Stimulated activated naive B cell treated with anti-CD40 and anti-IgM and Interleukin-4, amounts not matched to agents 10 μg/mL and 1 μg/mL and 100 μg/mL, for 72 hours (primary cell): Measurements from ENCODE around the gene PDE1C.

ENCODE experiments used
- ATAC-seq, 2 donors: fragments of 150-1000 bp; cut with Tn5 transposase; replicated peaks; 2 replicates each; pipeline ENCODE4 v1.10.0; 2021; ENCODE audit warnings: moderate library complexity in 1 of 2
- DNase-seq: peaks from one replicate; pipeline ENCODE4 v3.0.0; 2021
- H3K27ac Mint-ChIP-seq: one replicate; pipeline ENCODE4 v1.8.0; 2022; ENCODE audit warnings: mild to moderate bottlenecking, mixed read lengths
- H3K27me3 Mint-ChIP-seq, 2 donors: one replicate each; pipeline ENCODE4 v1.8.0; 2022; ENCODE audit warnings: mixed read lengths in 2 of 2
- H3K36me3 Mint-ChIP-seq, 2 donors: one replicate each; pipeline ENCODE4 v1.8.0; 2022; ENCODE audit warnings: mixed read lengths in 2 of 2, mild to moderate bottlenecking in 1 of 2
- H3K4me1 Mint-ChIP-seq, 2 donors: one replicate each; pipeline ENCODE4 v1.8.0; 2022; ENCODE audit warnings: mixed read lengths in 2 of 2, mild to moderate bottlenecking in 1 of 2
- H3K4me3 Mint-ChIP-seq, 2 donors: one replicate each; pipeline ENCODE4 v1.8.0; 2022; ENCODE audit warnings: mild to moderate bottlenecking in 2 of 2, mixed read lengths in 2 of 2, moderate library complexity in 1 of 2
- H3K9me3 Mint-ChIP-seq, 2 donors: one replicate each; pipeline ENCODE4 v1.8.0; 2022; ENCODE audit warnings: mixed read lengths in 2 of 2, mild to moderate bottlenecking in 1 of 2

PDE1C gene

GRCh38 chr7:31948029-31948428 lies 122.2 kb downstream of the PDE1C start:
- no peak overlapping the region for H3K4me3 Mint-ChIP-seq

GRCh38 chr7:31940167-31940566 lies 130.0 kb downstream of the PDE1C start:
- Mint-ChIP-seq H3K27me3 (no peaks in the 10 kb centered on the region), H3K27ac (no peak overlapping the region), H3K4me3 (no peak overlapping the region), H3K9me3 (peaks cover 0 to 6% of the 10 kb centered on the region in 2 donors), H3K4me1 (no peaks in the 10 kb centered on the region), H3K36me3 (no peaks in the 10 kb centered on the region)
- no peak for DNase-seq
- no peak for ATAC-seq

More at GRCh38 chr7:31948029-31948428, 122.2 kb downstream of the PDE1C start:
- H3K9me3 Mint-ChIP-seq, result peaks cover 3 to 11% of the 10 kb centered on the region in 2 donors
- H3K4me1 Mint-ChIP-seq, result no peaks in the 10 kb centered on the region
- H3K27ac Mint-ChIP-seq, result no peak overlapping the region
- no peaks in the 10 kb centered on the region for H3K36me3 Mint-ChIP-seq
- DNase-seq (no peak), ATAC-seq (no peak)
- no peaks in the 10 kb centered on the region for H3K27me3 Mint-ChIP-seq

GRCh38 chr7:31939076-31939475 lies 131.1 kb downstream of the PDE1C start:
- peaks cover 0 to 5% of the 10 kb centered on the region in 2 donors for H3K9me3 Mint-ChIP-seq
- ATAC-seq (no peak), DNase-seq (no peak)
- no peak overlapping the region for H3K27ac Mint-ChIP-seq
- no peaks in the 10 kb centered on the region for H3K27me3 Mint-ChIP-seq
- H3K4me1 Mint-ChIP-seq, result no peaks in the 10 kb centered on the region
- H3K36me3 Mint-ChIP-seq, result no peaks in the 10 kb centered on the region
- no peak overlapping the region for H3K4me3 Mint-ChIP-seq

- Mint-ChIP-seq H3K4me1 (no peaks in the 10 kb centered on the region), H3K36me3 (no peaks in the 10 kb centered on the region), H3K27ac (no peak overlapping the region), H3K27me3 (no peaks in the 10 kb centered on the region), H3K4me3 (no peak overlapping the region), H3K9me3 (peaks cover 0 to 2% of the 10 kb centered on the region in 2 donors)
- ATAC-seq (no peak), DNase-seq (no peak)
Observed at GRCh38 chr7:31938650-31939049, 131.6 kb downstream of the PDE1C start.

GRCh38 chr7:31937982-31938381 lies 132.2 kb downstream of the PDE1C start:
- H3K4me3 Mint-ChIP-seq, result no peak overlapping the region
- H3K36me3 Mint-ChIP-seq, result no peaks in the 10 kb centered on the region
- H3K27me3 Mint-ChIP-seq, result no peaks in the 10 kb centered on the region
- no peak for ATAC-seq
- peaks cover 0 to 2% of the 10 kb centered on the region in 2 donors for H3K9me3 Mint-ChIP-seq
- no peak for DNase-seq
- H3K4me1 Mint-ChIP-seq, result no peaks in the 10 kb centered on the region
- no peak overlapping the region for H3K27ac Mint-ChIP-seq

GRCh38 chr7:31935124-31936054 lies 134.8 kb downstream of the PDE1C start:
- Mint-ChIP-seq H3K27ac (no peak overlapping the region), H3K36me3 (no peaks in the 10 kb centered on the region), H3K4me3 (no peak overlapping the region), H3K9me3 (peaks cover 0 to 3% of the 10 kb centered on the region in 2 donors), H3K4me1 (no peaks in the 10 kb centered on the region), H3K27me3 (no peaks in the 10 kb centered on the region)
- ATAC-seq, result no peak
- no peak for DNase-seq

GRCh38 chr7:31934551-31934950 lies 135.7 kb downstream of the PDE1C start:
- ATAC-seq (no peak), DNase-seq (no peak)
- Mint-ChIP-seq H3K4me1 (no peaks in the 10 kb centered on the region), H3K36me3 (no peaks in the 10 kb centered on the region), H3K27ac (no peak overlapping the region), H3K4me3 (no peak overlapping the region), H3K9me3 (peaks cover 4 to 6% of the 10 kb centered on the region in 2 donors), H3K27me3 (no peaks in the 10 kb centered on the region)

- ATAC-seq, result no peak
- no peaks in the 10 kb centered on the region for H3K27me3 Mint-ChIP-seq
- no peak for DNase-seq
- H3K4me3 Mint-ChIP-seq, result no peak overlapping the region
- H3K9me3 Mint-ChIP-seq, result peaks cover 8% of the 10 kb centered on the region in 2 donors
- no peaks in the 10 kb centered on the region for H3K36me3 Mint-ChIP-seq
- no peaks in the 10 kb centered on the region for H3K4me1 Mint-ChIP-seq
- H3K27ac Mint-ChIP-seq, result no peak overlapping the region
Observed at GRCh38 chr7:31933481-31933880, 136.7 kb downstream of the PDE1C start.

- no peaks in the 10 kb centered on the region for H3K36me3 Mint-ChIP-seq
- H3K4me1 Mint-ChIP-seq, result no peaks in the 10 kb centered on the region
- H3K9me3 Mint-ChIP-seq, result peaks cover 8% of the 10 kb centered on the region in 2 donors
- no peaks in the 10 kb centered on the region for H3K27me3 Mint-ChIP-seq
- H3K27ac Mint-ChIP-seq, result no peak overlapping the region
- DNase-seq (no peak), ATAC-seq (no peak)
- H3K4me3 Mint-ChIP-seq, result no peak overlapping the region
Observed at GRCh38 chr7:31926991-31927584, 143.1 kb downstream of the PDE1C start.

- Mint-ChIP-seq H3K4me3 (no peak overlapping the region), H3K9me3 (peaks cover 6 to 8% of the 10 kb centered on the region in 2 donors), H3K4me1 (no peaks in the 10 kb centered on the region), H3K27me3 (no peaks in the 10 kb centered on the region), H3K27ac (no peak overlapping the region), H3K36me3 (no peaks in the 10 kb centered on the region)
- ATAC-seq (no peak), DNase-seq (no peak)
Observed at GRCh38 chr7:31925753-31926454, 144.3 kb downstream of the PDE1C start.

- Mint-ChIP-seq H3K27me3 (no peaks in the 10 kb centered on the region), H3K9me3 (peaks cover 1 to 3% of the 10 kb centered on the region in 2 donors), H3K4me1 (no peaks in the 10 kb centered on the region), H3K4me3 (no peak overlapping the region), H3K36me3 (no peaks in the 10 kb centered on the region), H3K27ac (no peak overlapping the region)
- ATAC-seq (no peak), DNase-seq (no peak)
Observed at GRCh38 chr7:31924251-31924650, 146.0 kb downstream of the PDE1C start.

GRCh38 chr7:31922848-31923247 lies 147.4 kb downstream of the PDE1C start:
- H3K9me3 Mint-ChIP-seq, result no peaks in the 10 kb centered on the region
- H3K4me3 Mint-ChIP-seq, result no peak overlapping the region
- H3K27ac Mint-ChIP-seq, result no peak overlapping the region
- H3K4me1 Mint-ChIP-seq, result no peaks in the 10 kb centered on the region
- DNase-seq (no peak), ATAC-seq (no peak)
- no peaks in the 10 kb centered on the region for H3K36me3 Mint-ChIP-seq
- no peaks in the 10 kb centered on the region for H3K27me3 Mint-ChIP-seq

GRCh38 chr7:31921047-31921446 lies 149.2 kb downstream of the PDE1C start:
- no peak overlapping the region for H3K27ac Mint-ChIP-seq
- no peak overlapping the region for H3K4me3 Mint-ChIP-seq
- no peaks in the 10 kb centered on the region for H3K9me3 Mint-ChIP-seq
- H3K27me3 Mint-ChIP-seq, result no peaks in the 10 kb centered on the region
- no peaks in the 10 kb centered on the region for H3K36me3 Mint-ChIP-seq
- ATAC-seq, result no peak
- no peak for DNase-seq
- no peaks in the 10 kb centered on the region for H3K4me1 Mint-ChIP-seq

- no peak for DNase-seq
- Mint-ChIP-seq H3K4me1 (no peaks in the 10 kb centered on the region), H3K27me3 (no peaks in the 10 kb centered on the region), H3K9me3 (no peaks in the 10 kb centered on the region), H3K36me3 (no peaks in the 10 kb centered on the region), H3K4me3 (no peak overlapping the region), H3K27ac (no peak overlapping the region)
- ATAC-seq, result no peak
Observed at GRCh38 chr7:31919678-31920369, 150.4 kb downstream of the PDE1C start.
